NCI-H345 treated with DMSO at 0.1 percent for 48 hours (cell line): ENCODE results near the gene KCNJ6.
"Not testable (repeated sequence)": the region's sequence is repeated elsewhere in the genome, so short reads cannot be mapped to it uniquely, and the experiment has no call there.

Experiments used
- DNase-seq: peaks from one replicate; lab custom pipeline; 2025; ENCODE audit not compliant: unreplicated experiment; lab: John Stamatoyannopoulos, UW

KCNJ6 gene

GRCh38 chr21:37654596-37654995 lies 261.7 kb downstream of the KCNJ6 start:
- no peak for DNase-seq

GRCh38 chr21:37653201-37653600 lies 263.1 kb downstream of the KCNJ6 start:
- no peak for DNase-seq

- DNase-seq = no peak
These were observed 268.5 kb downstream of the KCNJ6 start for GRCh38 chr21:37647781-37648180.

GRCh38 chr21:37646761-37647160 lies 269.5 kb downstream of the KCNJ6 start:
- DNase-seq = not testable (repeated sequence)

- DNase-seq = no peak
These were observed 270.4 kb downstream of the KCNJ6 start for GRCh38 chr21:37645848-37646247.

GRCh38 chr21:37644636-37645035 lies 271.6 kb downstream of the KCNJ6 start:
- DNase-seq = no peak

GRCh38 chr21:37643862-37644261 lies 272.4 kb downstream of the KCNJ6 start:
- DNase-seq = not testable (repeated sequence)

- no peak for DNase-seq
These were observed 273.8 kb downstream of the KCNJ6 start for GRCh38 chr21:37642493-37642892.

- no peak for DNase-seq
These were observed 276.5 kb downstream of the KCNJ6 start for GRCh38 chr21:37639756-37640155.

- no peak for DNase-seq
These were observed 280.0 kb downstream of the KCNJ6 start for GRCh38 chr21:37636152-37636860.

- no peak for DNase-seq
These were observed 284.7 kb downstream of the KCNJ6 start for GRCh38 chr21:37631319-37632117.

- no peak for DNase-seq
These were observed 285.4 kb downstream of the KCNJ6 start for GRCh38 chr21:37630872-37631271.

GRCh38 chr21:37628362-37628761 lies 287.9 kb downstream of the KCNJ6 start:
- no peak for DNase-seq

GRCh38 chr21:37627561-37627960 lies 288.7 kb downstream of the KCNJ6 start:
- DNase-seq = no peak

GRCh38 chr21:37627074-37627473 lies 289.2 kb downstream of the KCNJ6 start:
- no peak for DNase-seq

- no peak for DNase-seq
These were observed 289.9 kb downstream of the KCNJ6 start for GRCh38 chr21:37626320-37626719.

- DNase-seq = no peak
These were observed 292.6 kb downstream of the KCNJ6 start for GRCh38 chr21:37623689-37624088.

GRCh38 chr21:37623183-37623582 lies 293.1 kb downstream of the KCNJ6 start:
- no peak for DNase-seq

- no peak for DNase-seq
These were observed 293.5 kb downstream of the KCNJ6 start for GRCh38 chr21:37622755-37623154.

- no peak for DNase-seq
These were observed 295.9 kb downstream of the KCNJ6 start for GRCh38 chr21:37620401-37620800.

- no peak for DNase-seq
These were observed 296.7 kb downstream of the KCNJ6 start for GRCh38 chr21:37619464-37619974.

- DNase-seq = no peak
These were observed 298.2 kb downstream of the KCNJ6 start for GRCh38 chr21:37618081-37618480.
